PFSK-1 (cell line): ENCODE data around the gene GSC.

Experiments used
- POLR2AphosphoS5 ChIP-seq: IDR thresholded peaks from 2 replicates; pipeline ENCODE4 v1.6.1; 2012; ENCODE audit warnings: low read depth, mild to moderate bottlenecking, control low read depth, low read length, moderate library complexity
- TAF1 ChIP-seq: IDR thresholded peaks from 2 replicates; pipeline ENCODE4 v1.6.1; 2012; ENCODE audit warnings: low read length, control low read depth, borderline replicate concordance; ENCODE audit not compliant: insufficient read depth
- TF ChIP-seq, protein P1 (sequence below), 2 experiments: IDR thresholded peaks; 2 replicates each; pipeline versions ENCODE4 v1.6.1 to v1.8.0; 2011 to 2012; ENCODE audit warnings: low read depth in 2 of 2, low read length in 2 of 2, control low read depth in 1 of 2, inconsistent platforms in 1 of 2, mild to moderate bottlenecking in 1 of 2, moderate library complexity in 1 of 2; ENCODE audit not compliant: insufficient read depth in 1 of 2

DNA sequence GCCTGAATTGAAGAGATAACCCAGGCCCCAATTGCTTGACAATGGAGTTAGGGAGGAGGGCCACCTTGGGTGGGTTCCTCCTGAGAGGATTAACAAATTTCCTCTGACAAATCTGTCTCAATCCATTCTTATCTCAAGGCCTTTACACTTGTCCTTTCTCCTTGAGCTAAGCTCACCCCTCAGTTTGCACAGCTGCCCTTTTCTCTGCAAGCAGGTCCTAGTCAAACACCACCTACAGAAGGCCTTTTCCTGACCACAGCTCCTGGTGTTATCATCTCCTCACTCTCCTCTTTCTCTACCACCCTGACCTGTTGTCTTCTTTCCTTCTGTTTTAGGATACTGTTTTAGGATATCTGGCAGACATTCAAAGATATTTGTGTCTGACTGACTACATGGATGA lies 26.4 kb upstream of the GSC start:
- TF ChIP-seq POLR2AphosphoS5 (no peak), TAF1 (no peak)
- TF ChIP-seq, protein P1, sequence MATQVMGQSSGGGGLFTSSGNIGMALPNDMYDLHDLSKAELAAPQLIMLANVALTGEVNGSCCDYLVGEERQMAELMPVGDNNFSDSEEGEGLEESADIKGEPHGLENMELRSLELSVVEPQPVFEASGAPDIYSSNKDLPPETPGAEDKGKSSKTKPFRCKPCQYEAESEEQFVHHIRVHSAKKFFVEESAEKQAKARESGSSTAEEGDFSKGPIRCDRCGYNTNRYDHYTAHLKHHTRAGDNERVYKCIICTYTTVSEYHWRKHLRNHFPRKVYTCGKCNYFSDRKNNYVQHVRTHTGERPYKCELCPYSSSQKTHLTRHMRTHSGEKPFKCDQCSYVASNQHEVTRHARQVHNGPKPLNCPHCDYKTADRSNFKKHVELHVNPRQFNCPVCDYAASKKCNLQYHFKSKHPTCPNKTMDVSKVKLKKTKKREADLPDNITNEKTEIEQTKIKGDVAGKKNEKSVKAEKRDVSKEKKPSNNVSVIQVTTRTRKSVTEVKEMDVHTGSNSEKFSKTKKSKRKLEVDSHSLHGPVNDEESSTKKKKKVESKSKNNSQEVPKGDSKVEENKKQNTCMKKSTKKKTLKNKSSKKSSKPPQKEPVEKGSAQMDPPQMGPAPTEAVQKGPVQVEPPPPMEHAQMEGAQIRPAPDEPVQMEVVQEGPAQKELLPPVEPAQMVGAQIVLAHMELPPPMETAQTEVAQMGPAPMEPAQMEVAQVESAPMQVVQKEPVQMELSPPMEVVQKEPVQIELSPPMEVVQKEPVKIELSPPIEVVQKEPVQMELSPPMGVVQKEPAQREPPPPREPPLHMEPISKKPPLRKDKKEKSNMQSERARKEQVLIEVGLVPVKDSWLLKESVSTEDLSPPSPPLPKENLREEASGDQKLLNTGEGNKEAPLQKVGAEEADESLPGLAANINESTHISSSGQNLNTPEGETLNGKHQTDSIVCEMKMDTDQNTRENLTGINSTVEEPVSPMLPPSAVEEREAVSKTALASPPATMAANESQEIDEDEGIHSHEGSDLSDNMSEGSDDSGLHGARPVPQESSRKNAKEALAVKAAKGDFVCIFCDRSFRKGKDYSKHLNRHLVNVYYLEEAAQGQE (IDR thresholded peaks at IDR 0.05; ENCODE audit: insufficient read depth in 1 of 2, low read depth in 2 of 2, low read length in 2 of 2): no peak
